K562 (cell line): ENCODE results near the gene HOTAIR. TPM values are rescaled to one million over a fixed set of nuclear protein-coding genes. Genes with fewer than 3 reads are reported as not detected.

Source experiments
- ATAC-seq: fragments of 200-7000 bp; cut with Tn5 transposase; 3 replicates; pipeline ENCODE4 v1.9.1; 2020; ENCODE audit warnings: moderate library complexity
- BruUV-seq: library from RNA; stranded (reverse); fragments of 400-500 nt; replicated peaks from 2 replicates; lab custom pipeline; 2021; lab: Mats Ljungman, UMichigan
- CTCF ChIA-PET: fragments of 300-600 bp; formaldehyde crosslinking; extraction: SDS; loops from one replicate; lab custom pipeline; 2021; ENCODE audit warnings: low intra/inter-chr PET ratio; lab: Yijun Ruan, JAX
- POLR2A ChIA-PET: fragments of 300-600, 350-650 bp; sonication (Branson Sonifier 250); formaldehyde crosslinking; extraction: SDS; loops from one replicate; lab custom pipeline; 2021; ENCODE audit warnings: antibody characterized with exemption, inconsistent platforms; lab: Yijun Ruan, JAX
- DNase-seq, 4 experiments: peaks; one replicate each; pipeline versions ENCODE4 v3.0.0 to v3.0.0-alpha.2; 2011 to 2018; ENCODE audit warnings: low spot score in 3 of 4, mixed read lengths in 3 of 4; ENCODE audit errors: extremely low read depth in 1 of 4
- FAIRE-seq: peaks from 2 replicates; lab custom pipeline; 2011; peaks lifted over from hg19 to GRCh38; lab: Jason Lieb, UNC
- H2AFZ ChIP-seq: 2 replicates; pipeline ENCODE4 v1.6.0; 2011; ENCODE audit warnings: low read depth, low read length, control low read depth, inconsistent platforms
- H3K27ac ChIP-seq: fragments of 200-600 bp; 3 replicates; pipeline ENCODE4 v1.8.0; 2011; ENCODE audit warnings: low read depth, mild to moderate bottlenecking, control low read depth, inconsistent platforms, low read length, moderate library complexity, mixed read lengths; ENCODE audit errors: extremely low read depth
- H3K27me3 ChIP-seq, 2 experiments: fragments of 300-600 bp in 1 of 2; 2 replicates in 1 of 2; 3 replicates in 1 of 2; pipeline versions ENCODE4 v1.6.0 to v1.8.0; 2011; ENCODE audit warnings: inconsistent platforms in 2 of 2, low read length in 2 of 2, mild to moderate bottlenecking in 1 of 2, mixed read lengths in 1 of 2, moderate library complexity in 1 of 2; ENCODE audit not compliant: control insufficient read depth in 2 of 2, insufficient read depth in 2 of 2
- H3K36me3 ChIP-seq: fragments of 300-600 bp; 3 replicates; pipeline ENCODE4 v1.8.0; 2011; ENCODE audit warnings: mild to moderate bottlenecking, low read length, inconsistent platforms; ENCODE audit not compliant: control insufficient read depth, insufficient read depth
- H3K4me1 ChIP-seq, 2 experiments: fragments of 200-600 bp in 1 of 2; replicated peaks in 1 of 2; 2 replicates in 1 of 2; 3 replicates in 1 of 2; pipeline versions ENCODE4 v1.5.1 to v1.8.0; 2011; ENCODE audit warnings: inconsistent platforms in 2 of 2, low read length in 2 of 2, mild to moderate bottlenecking in 1 of 2, mixed read lengths in 1 of 2, moderate library complexity in 1 of 2; ENCODE audit not compliant: control insufficient read depth in 2 of 2, insufficient read depth in 2 of 2
- H3K4me2 ChIP-seq: 2 replicates; pipeline ENCODE4 v1.6.1; 2011; ENCODE audit warnings: low read length, control low read depth, inconsistent platforms, mixed read lengths; ENCODE audit not compliant: insufficient read depth
- H3K4me3 ChIP-seq: fragments of 200-600 bp; sonication (generic), shearing (Covaris generic); 2 replicates; pipeline ENCODE4 v1.5.1; 2016; ENCODE audit warnings: control low read depth, inconsistent platforms
- H3K79me2 ChIP-seq: fragments of 200-600 bp; 3 replicates; pipeline ENCODE4 v1.8.0; 2011; ENCODE audit warnings: low read length, inconsistent platforms; ENCODE audit not compliant: control insufficient read depth, insufficient read depth
- H3K9ac ChIP-seq, 2 experiments: 2 replicates each; pipeline versions ENCODE4 v1.6.0 to v1.6.1; 2011; ENCODE audit warnings: low read depth in 2 of 2, low read length in 2 of 2, control low read depth in 1 of 2, inconsistent platforms in 1 of 2, mild to moderate bottlenecking in 1 of 2, mixed read lengths in 1 of 2; ENCODE audit not compliant: insufficient read depth in 1 of 2
- H3K9me1 ChIP-seq: one replicate; pipeline ENCODE4 v1.6.0; 2011; ENCODE audit warnings: inconsistent platforms, mild to moderate bottlenecking, low read length, moderate library complexity; ENCODE audit not compliant: control insufficient read depth, insufficient read depth
- H3K9me3 ChIP-seq: replicated peaks from 2 replicates; pipeline ENCODE4 v1.5.1; 2011; ENCODE audit warnings: low read depth, low read length, inconsistent platforms; ENCODE audit not compliant: control insufficient read depth, insufficient read depth
- H4K20me1 ChIP-seq: replicated peaks from 2 replicates; pipeline ENCODE4 v1.6.1; 2011; ENCODE audit warnings: low read length, inconsistent platforms, mixed read lengths; ENCODE audit not compliant: control insufficient read depth, insufficient read depth
- ATF3 ChIP-seq, 2 experiments: fragments of 450-650 bp in 1 of 2; sonication (generic) in 1 of 2; formaldehyde crosslinking in 1 of 2; IDR thresholded peaks in 1 of 2; conservative IDR thresholded peaks in 1 of 2; 2 replicates each; pipeline versions ENCODE4 v1.6.1 to v1.8.1; 2016 to 2023; ENCODE audit warnings: mild to moderate bottlenecking in 2 of 2, moderate library complexity in 2 of 2, inconsistent platforms in 1 of 2, missing genetic modification reagents in 1 of 2
- CHCHD3 ChIP-seq: fragments of 250-450 bp; sonication (Bioruptor Pico); IDR thresholded peaks from 2 replicates; pipeline ENCODE4 v2.1.2; 2022; ENCODE audit warnings: mild to moderate bottlenecking
- CREB1 ChIP-seq, 2 experiments: sonication (generic) in 1 of 2; formaldehyde crosslinking in 1 of 2; IDR thresholded peaks; 2 replicates each; pipeline versions ENCODE4 v1.6.1 to v1.8.0; 2012 to 2022; ENCODE audit warnings: inconsistent platforms in 1 of 2, mild to moderate bottlenecking in 1 of 2, missing genetic modification reagents in 1 of 2, moderate library complexity in 1 of 2
- CREM ChIP-seq: IDR thresholded peaks from 2 replicates; pipeline ENCODE4 v1.6.1; 2014; ENCODE audit warnings: antibody characterized with exemption, low read depth
- FOS ChIP-seq: IDR thresholded peaks from 3 replicates; pipeline ENCODE4 v1.6.1; 2011; ENCODE audit not compliant: insufficient read length; ENCODE audit errors: extremely low read depth
- HLTF ChIP-seq: fragments of 450-650 bp; IDR thresholded peaks from 2 replicates; pipeline ENCODE4 v1.6.1; 2016
- HNRNPLL ChIP-seq: fragments of 200-400 bp; formaldehyde crosslinking; IDR thresholded peaks from 2 replicates; pipeline ENCODE4 v1.6.1; 2017; ENCODE audit warnings: low read length, low read depth, mild to moderate bottlenecking; ENCODE audit not compliant: poor library complexity, severe bottlenecking
- ID3 ChIP-seq, 2 experiments: fragments of 250-450 bp in 1 of 2; fragments of 450-650 bp in 1 of 2; sonication (Bioruptor Pico) in 1 of 2; IDR thresholded peaks; 2 replicates each; pipeline versions ENCODE4 v1.6.1 to v1.8.0; 2016 to 2021; ENCODE audit warnings: mild to moderate bottlenecking in 2 of 2, moderate library complexity in 2 of 2, missing compliant biosample characterization in 1 of 2, missing genetic modification characterization in 1 of 2
- L3MBTL2 ChIP-seq: fragments of 450-650 bp; IDR thresholded peaks from 2 replicates; pipeline ENCODE4 v1.6.1; 2016; ENCODE audit warnings: mild to moderate bottlenecking, moderate library complexity
- NBN ChIP-seq: fragments of 450-650 bp; IDR thresholded peaks from 2 replicates; pipeline ENCODE4 v1.6.1; 2016; ENCODE audit warnings: low read depth, mild to moderate bottlenecking
- NFXL1 ChIP-seq: fragments of 450-650 bp; formaldehyde crosslinking; IDR thresholded peaks from 2 replicates; pipeline ENCODE4 v1.4.0; 2021; ENCODE audit warnings: mild to moderate bottlenecking
- RCOR1 ChIP-seq, 2 experiments: IDR thresholded peaks; 2 replicates each; pipeline ENCODE4 v1.6.1; 2012; ENCODE audit warnings: low read depth in 2 of 2, low read length in 2 of 2, borderline replicate concordance in 1 of 2, improper control_type of control experiment in 1 of 2
- STAG1 ChIP-seq: sonication (generic); formaldehyde crosslinking; IDR thresholded peaks from 2 replicates; pipeline ENCODE4 v1.5.0; 2020; ENCODE audit warnings: missing genetic modification reagents, borderline replicate concordance
- ZNF212 ChIP-seq: fragments of 450-650 bp; formaldehyde crosslinking; IDR thresholded peaks from 2 replicates; pipeline ENCODE4 v1.4.0; 2020; ENCODE audit warnings: mild to moderate bottlenecking
- ZNF740 ChIP-seq, 3 experiments: fragments of 200-800 bp in 1 of 3; sonication (Bioruptor generic) in 1 of 3; sonication (generic) in 1 of 3; formaldehyde crosslinking in 1 of 3; IDR thresholded peaks; 2 replicates each; pipeline versions ENCODE4 v1.6.1 to v1.8.0; 2016 to 2022; ENCODE audit warnings: mild to moderate bottlenecking in 2 of 3, missing compliant biosample characterization in 2 of 3, missing genetic modification characterization in 2 of 3, missing genetic modification reagents in 1 of 3
- WGBS: fragments of 100-300 bp; shearing (Covaris generic); methylation state at CpG from one replicate; pipeline ENCODE4 v1.1.6; 2016; ENCODE audit warnings: low coverage, mixed read lengths; ENCODE audit not compliant: insufficient coverage; ENCODE audit errors: missing lambda C conversion rate; 5-methylcytosine and 5-hydroxymethylcytosine counted together
- in situ Hi-C: fragments of 300-500 bp; cut with MboI; formaldehyde crosslinking; loops from 4 replicates; pipeline ENCODE4 v1.15.0; 2018; ENCODE audit warnings: inconsistent platforms, mixed read lengths
- intact Hi-C: fragments of 100-400 bp; cut with micrococcal nuclease; formaldehyde crosslinking; loops from 2 replicates; pipeline ENCODE4 v1.14.2; 2022
- polyA plus RNA-seq, 8 experiments: library from polyadenylated mRNA; depleted of rRNA in 4 of 8; stranded (reverse) in 5 of 8; unstranded in 3 of 8; fragments of >200 nt; fragmentation: Nextera tagmentation in 2 of 8; fragmentation: Illumina TruSeq in 1 of 8; extraction: Ambion mirVana in 2 of 8; extraction: Trizol in 1 of 8; gene quantifications; 2 replicates each; pipeline versions ENCODE4 v1.2.1 to v1.2.3, GENCODE V29; 2011 to 2014; ENCODE audit warnings: inconsistent platforms in 1 of 8, missing spikeins in 1 of 8
- total RNA-seq, 7 experiments: library from RNA; depleted of rRNA in 6 of 7; stranded (reverse); fragments of >200 nt in 6 of 7; fragmentation: Illumina TruSeq in 2 of 7; extraction: Trizol in 2 of 7; gene quantifications; 2 replicates each; pipeline versions ENCODE4 v1.2.1 to v1.2.3, GENCODE V29; 2011 to 2021; ENCODE audit warnings: low replicate concordance in 1 of 7

HOTAIR gene
- total and polyA plus RNA-seq, 9 of the 15 experiments (the other 6 are each of a cell fraction or from before 2014, with no cell fraction given) = 0.04 TPM; not detected in 8

- Histone ChIP-seq H3K4me2 (peak within 1 kb of the TSS; percentile 46; the same call in 1 of the 2 replicates), H3K36me3 (no peaks in the 10 kb centered on the region), H3K9me1 (no peaks in the 10 kb centered on the region), H4K20me1 (no peaks in the 10 kb centered on the region), H3K9ac (peak within 1 kb of the TSS in 1 of 2 experiments; percentile 10; a peak in 2 of 4 replicates), H2AFZ (peak within 1 kb of the TSS; percentile 78), H3K4me3 (no peak within 1 kb of the TSS; the same call in 1 of the 2 replicates), H3K9me3 (no peaks in the 10 kb centered on the region), H3K27ac (no peak within 1 kb of the TSS), H3K79me2 (no peaks in the 10 kb centered on the region), H3K27me3 (peaks cover 18 to 21% of the 10 kb centered on the region in 2 experiments), H3K4me1 (peaks cover 29 to 43% of the 10 kb centered on the region in 2 experiments)
- peak; percentile 99 for FAIRE-seq
- no TSS peak for BruUV-seq
- ATAC-seq = peak; percentile 80
- CTCF ChIA-PET = interaction anchor here (1.1 to 3.9 kb wide), 8 partner anchors 19 to 395 kb away, joined by 3 to 26 read pairs (median 8); no protein-coding TSS in a partner anchor
- intact Hi-C loops = loop anchor here (1.0 to 10.0 kb wide), 3 partner anchors 20 to 380 kb away; partner anchors contain the start of gene GPR84
- POLR2A ChIA-PET = interaction anchor here (0.9 to 1.2 kb wide), 3 partner anchors 16 to 266 kb away, joined by 3 to 4 read pairs (median 3); no protein-coding TSS in a partner anchor
- peak; percentile 91 to 97 (median 92) for DNase-seq
- WGBS = 53% methylated on average over 33 of the region's 55 CpGs
- in situ Hi-C loops = loop anchor here (5.0 to 10.0 kb wide), 2 partner anchors 217 to 380 kb away; partner anchors contain the start of gene GPR84
- TF ChIP-seq ZNF212 (CRISPR knock-in tag) = no peak
- peak; percentile 98 for TF ChIP-seq CREM
- 0 out of 2 replicates have a peak, but pooled peaks have one; percentile 49 for TF ChIP-seq NBN
- TF ChIP-seq FOS = peak; percentile 37
- TF ChIP-seq STAG1 (CRISPR knock-in tag) = peak; percentile 71; the same call in 1 of the 2 replicates
- peak; percentile 42; the same call in 1 of the 2 replicates for TF ChIP-seq L3MBTL2
- TF ChIP-seq ID3 (CRISPR knock-in tag; IDR thresholded peaks at IDR 0.05) = no peak
- no peak for TF ChIP-seq ID3 (tag; IDR thresholded peaks at IDR 0.05)
- TF ChIP-seq HNRNPLL = no peak
- peak; percentile 73 for TF ChIP-seq ZNF740 (CRISPR knock-in tag; IDR thresholded peaks at IDR 0.05)
- TF ChIP-seq ZNF740 (tag; IDR thresholded peaks at IDR 0.05) = peak in 1 of 2 experiments; percentile 57; a peak in 1 of 4 replicates
- no peak for TF ChIP-seq HLTF
- TF ChIP-seq NFXL1 = no peak
- peak; percentile 87 for TF ChIP-seq CREB1 (IDR thresholded peaks at IDR 0.05)
- TF ChIP-seq CREB1 (CRISPR knock-in tag; IDR thresholded peaks at IDR 0.05) = peak; percentile 92
- TF ChIP-seq ATF3 (IDR thresholded peaks at IDR 0.05) = peak; percentile 93
- 0 out of 2 replicates have a peak, but pooled peaks have one; percentile 46 for TF ChIP-seq ATF3 (CRISPR knock-in tag; conservative IDR thresholded peaks at IDR 0.05)
- TF ChIP-seq CHCHD3 (CRISPR knock-in tag) = no peak
- TF ChIP-seq RCOR1 (IDR thresholded peaks at IDR 0.05; ENCODE audit: borderline replicate concordance in 1 of 2, low read depth in 2 of 2, low read length in 2 of 2) = peak in 1 of 2 experiments; percentile 51; a peak in 1 of 4 replicates
Observed at GRCh38 chr12:53984901-53985691, 10.3 kb upstream of the HOTAIR start, which contains the start of gene HOXC10. Gene HOXC10, plus strand, starts transcription at chr12:53985146. Its CDS starts 114 bp downstream, at chr12:53985260.
